Karpas-422 (cell line): ENCODE results near the gene SRPK2. TPM values are rescaled to one million over a fixed set of nuclear protein-coding genes. Genes with fewer than 3 reads are reported as not detected.
A peak's percentile ranks its signal among the peaks of the same experiment; 100 is the strongest.
"Not testable (repeated sequence)": the region's sequence is repeated elsewhere in the genome, so short reads cannot be mapped to it uniquely, and the experiment has no call there.

Experiments used
- DNase-seq: peaks from one replicate; pipeline ENCODE4 v3.0.0-alpha.2; 2015
- H2AFZ ChIP-seq: fragments of 200-600 bp; sonication (generic); 2 replicates; pipeline ENCODE4 v1.6.1; 2014; ENCODE audit warnings: antibody characterized with exemption, low read length, mixed read lengths
- H3K27ac ChIP-seq: fragments of 200-600 bp; sonication (generic); 2 replicates; pipeline ENCODE4 v1.5.1; 2014; ENCODE audit warnings: mild to moderate bottlenecking, low read length, moderate library complexity
- H3K27me3 ChIP-seq: fragments of 200-600 bp; sonication (generic); 2 replicates; pipeline ENCODE4 v1.6.1; 2014; ENCODE audit warnings: low read length, mixed read lengths
- H3K36me3 ChIP-seq: fragments of 200-600 bp; sonication (generic); 2 replicates; pipeline ENCODE4 v1.6.1; 2014; ENCODE audit warnings: low read length, mixed read lengths; ENCODE audit not compliant: insufficient read depth
- H3K4me1 ChIP-seq: fragments of 200-600 bp; sonication (generic); 2 replicates; pipeline ENCODE4 v1.6.1; 2014; ENCODE audit warnings: mild to moderate bottlenecking, low read length, mixed read lengths
- H3K4me2 ChIP-seq: fragments of 200-600 bp; sonication (generic); 2 replicates; pipeline ENCODE4 v1.6.1; 2014; ENCODE audit warnings: low read length, low read depth, mild to moderate bottlenecking; ENCODE audit not compliant: poor library complexity, severe bottlenecking
- H3K4me3 ChIP-seq: fragments of 200-600 bp; sonication (generic); 2 replicates; pipeline ENCODE4 v1.5.1; 2014; ENCODE audit warnings: mild to moderate bottlenecking, antibody characterized with exemption, low read length, mixed read lengths
- H3K79me2 ChIP-seq: fragments of 200-600 bp; sonication (generic); 2 replicates; pipeline ENCODE4 v1.6.1; 2014; ENCODE audit warnings: mild to moderate bottlenecking, low read length, mixed read lengths
- H3K9ac ChIP-seq: fragments of 200-600 bp; sonication (generic); 2 replicates; pipeline ENCODE4 v1.6.0; 2014; ENCODE audit warnings: low read length
- H3K9me2 ChIP-seq: fragments of 200-600 bp; sonication (generic), shearing (Covaris generic); replicated peaks from 2 replicates; pipeline ENCODE4 v1.6.0; 2014; ENCODE audit warnings: mild to moderate bottlenecking, low read length, moderate library complexity; ENCODE audit not compliant: insufficient read depth
- H3K9me3 ChIP-seq: fragments of 300-700, 200-600 bp; sonication (generic); 2 replicates; pipeline ENCODE4 v1.6.1; 2014; ENCODE audit warnings: low read length, mixed read lengths
- H4K20me1 ChIP-seq: fragments of 200-600 bp; sonication (generic); 2 replicates; pipeline ENCODE4 v1.6.1; 2014; ENCODE audit warnings: mild to moderate bottlenecking, antibody characterized with exemption, low read length, low read depth; ENCODE audit not compliant: insufficient read depth
- total RNA-seq: library from RNA; depleted of rRNA; stranded (reverse); fragments of >200 nt; shearing (Covaris generic); gene quantifications from 2 replicates; pipeline ENCODE4 v1.2.3, GENCODE V29; 2014; ENCODE audit warnings: low replicate concordance

SRPK2 gene
- total RNA-seq, 1 experiment from 2014 or later = 9.0 TPM

DNA sequence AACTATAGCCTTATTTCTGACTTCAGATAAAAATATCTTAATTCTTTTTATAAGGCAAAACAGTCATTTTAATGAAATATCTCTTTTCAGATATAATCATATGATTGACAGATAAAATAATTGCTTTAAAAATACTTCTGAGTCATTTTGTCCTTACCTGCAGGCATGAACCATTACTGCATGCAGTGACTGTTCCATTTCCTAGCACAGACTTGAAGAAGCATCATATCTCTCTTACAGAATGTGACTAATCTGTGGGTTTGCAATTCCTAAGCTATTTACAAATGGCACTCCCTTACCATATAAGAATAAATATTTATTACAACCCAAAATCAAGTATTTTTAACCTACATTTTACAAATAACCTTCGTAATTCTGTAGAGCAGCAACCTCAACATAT lies 120.7 kb downstream of the SRPK2 start:
- H3K27me3 ChIP-seq = no peaks in the 10 kb centered on the region
- no peaks in the 10 kb centered on the region for H3K79me2 ChIP-seq
- no peaks in the 10 kb centered on the region for H3K9me2 ChIP-seq
- no peak overlapping the region for H3K27ac ChIP-seq
- H3K4me3 ChIP-seq = peak overlapping the region; percentile 65
- H3K36me3 ChIP-seq = no peaks in the 10 kb centered on the region
- H3K4me2 ChIP-seq = peak overlapping the region; percentile 79
- no peak overlapping the region for H2AFZ ChIP-seq
- H3K9me3 ChIP-seq = no peaks in the 10 kb centered on the region
- peak overlapping the region; percentile 67 for H3K9ac ChIP-seq
- DNase-seq = peak; percentile 44
- no peaks in the 10 kb centered on the region for H4K20me1 ChIP-seq
- peaks cover 40% of the 10 kb centered on the region for H3K4me1 ChIP-seq

DNA sequence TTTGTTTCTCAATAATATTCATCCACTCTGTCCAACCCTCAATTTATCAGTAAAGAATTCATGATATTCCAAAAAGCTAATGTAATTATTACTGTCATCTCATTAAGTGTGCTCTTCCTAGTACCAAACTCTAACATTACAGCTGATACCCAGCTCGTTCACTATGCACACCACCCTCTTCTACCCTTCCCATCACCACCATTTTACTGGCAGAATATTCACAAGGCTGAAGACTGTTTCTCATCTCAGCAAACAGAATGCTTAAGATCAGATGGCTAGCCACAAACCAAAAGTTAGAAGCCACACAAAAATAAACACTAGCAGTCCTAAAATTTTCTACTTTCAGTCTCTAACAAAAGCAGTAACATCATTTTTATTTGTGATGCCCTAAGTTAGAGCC lies 121.5 kb downstream of the SRPK2 start:
- no peaks in the 10 kb centered on the region for H3K27me3 ChIP-seq
- peak overlapping the region; percentile 12; the same call in 1 of the 2 replicates for H3K9ac ChIP-seq
- peaks cover 40% of the 10 kb centered on the region for H3K4me1 ChIP-seq
- H3K4me2 ChIP-seq = peak overlapping the region; percentile 79
- no peak for DNase-seq
- peak overlapping the region; percentile 29; the same call in 1 of the 2 replicates for H3K4me3 ChIP-seq
- H3K79me2 ChIP-seq = no peaks in the 10 kb centered on the region
- no peaks in the 10 kb centered on the region for H3K9me2 ChIP-seq
- no peaks in the 10 kb centered on the region for H3K36me3 ChIP-seq
- H4K20me1 ChIP-seq = no peaks in the 10 kb centered on the region
- H3K27ac ChIP-seq = no peak overlapping the region
- H3K9me3 ChIP-seq = no peaks in the 10 kb centered on the region
- no peak overlapping the region for H2AFZ ChIP-seq

DNA sequence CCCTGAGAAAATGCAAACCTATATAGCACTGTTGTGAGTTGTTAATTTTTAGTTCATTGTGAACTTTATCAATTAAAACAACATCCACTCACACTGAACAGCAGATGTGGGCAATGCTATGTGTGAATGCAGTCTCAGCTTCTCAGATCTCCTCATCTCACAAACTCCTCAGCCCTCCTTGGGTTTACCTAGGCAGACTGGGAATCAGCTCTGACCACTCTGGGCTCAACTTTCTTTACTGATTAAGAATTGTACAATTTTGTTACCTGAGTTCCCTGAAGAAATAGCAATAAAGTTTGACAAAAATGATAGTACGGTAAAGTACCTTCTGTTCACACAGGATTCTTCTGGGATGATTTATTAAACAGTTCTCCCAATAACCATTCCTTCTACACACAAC lies 124.0 kb downstream of the SRPK2 start:
- no peaks in the 10 kb centered on the region for H3K79me2 ChIP-seq
- H2AFZ ChIP-seq = no peak overlapping the region
- no peak overlapping the region for H3K9ac ChIP-seq
- peaks cover 44% of the 10 kb centered on the region for H3K4me1 ChIP-seq
- no peak overlapping the region for H3K4me3 ChIP-seq
- no peaks in the 10 kb centered on the region for H3K36me3 ChIP-seq
- H3K4me2 ChIP-seq = no peak overlapping the region
- no peaks in the 10 kb centered on the region for H3K9me2 ChIP-seq
- no peak overlapping the region for H3K27ac ChIP-seq
- H3K9me3 ChIP-seq = no peaks in the 10 kb centered on the region
- DNase-seq = no peak
- H4K20me1 ChIP-seq = no peaks in the 10 kb centered on the region
- no peaks in the 10 kb centered on the region for H3K27me3 ChIP-seq

DNA sequence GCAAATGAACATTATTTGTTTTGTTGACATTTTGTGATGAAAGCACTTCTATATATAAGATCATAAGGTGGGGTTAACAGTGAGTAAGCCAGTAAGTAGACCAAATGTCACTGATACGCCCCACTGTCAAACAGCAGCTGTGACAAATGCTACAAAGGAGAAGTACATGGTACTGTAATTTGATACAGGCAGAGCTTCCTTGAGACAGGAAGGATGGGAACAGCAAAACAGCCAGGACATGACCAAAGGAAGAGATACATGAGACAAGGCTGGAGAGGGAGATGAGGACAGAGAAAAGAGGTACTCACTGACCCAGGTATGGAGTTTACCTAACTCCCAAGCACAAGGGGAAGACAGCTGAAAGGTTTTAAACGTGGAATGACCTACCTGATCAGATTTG lies 127.0 kb downstream of the SRPK2 start:
- Histone ChIP-seq H3K9me3 (no peaks in the 10 kb centered on the region), H3K4me3 (no peak overlapping the region), H2AFZ (no peak overlapping the region), H3K9ac (no peak overlapping the region), H3K27ac (no peak overlapping the region), H4K20me1 (no peaks in the 10 kb centered on the region), H3K9me2 (no peaks in the 10 kb centered on the region), H3K4me1 (peaks cover 25% of the 10 kb centered on the region), H3K4me2 (no peak overlapping the region), H3K79me2 (no peaks in the 10 kb centered on the region), H3K27me3 (no peaks in the 10 kb centered on the region), H3K36me3 (no peaks in the 10 kb centered on the region)
- no peak for DNase-seq

DNA sequence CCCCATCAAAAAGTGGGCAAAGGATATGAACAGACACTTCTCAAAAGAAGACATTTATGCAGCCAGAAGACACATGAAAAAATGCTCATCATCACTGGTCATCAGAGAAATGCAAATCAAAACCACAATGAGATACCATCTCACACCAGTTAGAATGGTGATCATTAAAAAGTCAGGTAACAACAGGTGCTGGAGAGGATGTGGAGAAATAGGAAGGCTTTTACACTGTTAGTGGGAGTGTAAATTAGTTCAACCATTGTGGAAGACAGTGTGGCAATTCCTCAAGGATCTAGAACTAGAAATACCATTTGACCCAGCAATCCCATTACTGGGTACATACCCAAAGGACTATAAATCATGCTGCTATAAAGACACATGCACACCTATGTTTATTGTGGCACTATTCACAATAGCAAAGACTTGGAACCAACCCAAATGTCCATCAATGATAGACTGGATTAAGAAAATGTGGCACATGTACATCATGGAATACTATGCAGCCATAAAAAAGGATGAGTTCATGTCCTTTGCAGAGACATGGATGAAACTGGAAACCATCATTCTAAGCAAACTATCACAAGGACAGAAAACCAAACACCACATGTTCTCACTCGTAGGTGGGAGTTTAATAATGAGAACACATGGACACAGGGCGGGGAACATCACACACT lies 128.4 kb downstream of the SRPK2 start:
- not testable (repeated sequence) for H3K4me3 ChIP-seq, H3K36me3 ChIP-seq, H3K79me2 ChIP-seq, H3K9me2 ChIP-seq, H4K20me1 ChIP-seq, H3K9me3 ChIP-seq, DNase-seq, H3K9ac ChIP-seq, H3K4me2 ChIP-seq, H2AFZ ChIP-seq, H3K27ac ChIP-seq, H3K27me3 ChIP-seq
- peaks cover 27% of the 10 kb centered on the region for H3K4me1 ChIP-seq

DNA sequence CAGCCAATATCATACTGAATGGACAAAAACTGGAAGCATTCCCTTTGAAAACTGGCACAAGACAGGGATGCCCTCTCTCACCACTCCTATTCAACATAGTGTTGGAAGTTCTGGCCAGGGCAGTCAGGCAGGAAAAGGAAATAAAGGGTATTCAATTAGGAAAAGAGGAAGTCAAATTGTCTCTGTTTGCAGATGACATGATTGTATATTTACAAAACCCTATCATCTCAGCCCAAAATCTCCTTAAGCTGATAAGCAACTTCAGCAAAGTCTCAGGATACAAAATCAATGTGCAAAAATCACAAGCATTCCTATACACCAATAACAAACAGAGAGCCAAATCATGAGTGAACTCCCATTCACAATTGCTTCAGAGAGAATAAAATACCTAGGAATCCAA lies 129.8 kb downstream of the SRPK2 start:
- not testable (repeated sequence) for H3K27ac ChIP-seq, H3K36me3 ChIP-seq, H3K9me3 ChIP-seq, H3K9ac ChIP-seq, DNase-seq, H4K20me1 ChIP-seq, H3K4me3 ChIP-seq, H3K79me2 ChIP-seq, H3K27me3 ChIP-seq, H3K9me2 ChIP-seq, H2AFZ ChIP-seq, H3K4me2 ChIP-seq
- H3K4me1 ChIP-seq = peaks cover 27% of the 10 kb centered on the region

DNA sequence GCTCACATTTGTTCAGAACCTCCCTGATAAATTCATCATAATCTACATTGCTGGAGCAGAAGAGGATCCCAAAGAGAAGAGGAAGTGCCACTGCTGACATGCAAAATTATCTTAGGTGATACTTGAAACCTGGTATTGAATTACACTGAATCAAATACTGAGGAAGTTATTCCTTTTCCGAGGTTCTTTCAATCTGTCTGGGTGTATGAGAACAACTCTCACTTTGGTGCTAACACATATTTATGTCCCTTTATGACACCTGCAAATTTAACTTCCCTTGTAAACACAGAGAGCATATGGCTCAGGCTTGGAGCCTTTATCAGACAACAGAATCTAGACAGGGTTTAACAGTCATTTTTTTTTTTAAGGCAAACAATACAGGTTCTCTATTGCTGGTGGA lies 131.4 kb downstream of the SRPK2 start:
- DNase-seq = peak; percentile 71
- H3K27me3 ChIP-seq = no peaks in the 10 kb centered on the region
- H3K4me3 ChIP-seq = peak overlapping the region; percentile 35; the same call in 1 of the 2 replicates
- no peaks in the 10 kb centered on the region for H3K36me3 ChIP-seq
- H3K9me3 ChIP-seq = no peaks in the 10 kb centered on the region
- H4K20me1 ChIP-seq = no peaks in the 10 kb centered on the region
- peaks cover 27% of the 10 kb centered on the region for H3K4me1 ChIP-seq
- H3K9ac ChIP-seq = peak overlapping the region; percentile 34; the same call in 1 of the 2 replicates
- H3K27ac ChIP-seq = peak overlapping the region; percentile 70
- H3K4me2 ChIP-seq = peak overlapping the region; percentile 69
- no peaks in the 10 kb centered on the region for H3K9me2 ChIP-seq
- H2AFZ ChIP-seq = 0 out of 2 replicates have a peak overlapping the region, but pooled peaks have one; percentile 44
- H3K79me2 ChIP-seq = no peaks in the 10 kb centered on the region

DNA sequence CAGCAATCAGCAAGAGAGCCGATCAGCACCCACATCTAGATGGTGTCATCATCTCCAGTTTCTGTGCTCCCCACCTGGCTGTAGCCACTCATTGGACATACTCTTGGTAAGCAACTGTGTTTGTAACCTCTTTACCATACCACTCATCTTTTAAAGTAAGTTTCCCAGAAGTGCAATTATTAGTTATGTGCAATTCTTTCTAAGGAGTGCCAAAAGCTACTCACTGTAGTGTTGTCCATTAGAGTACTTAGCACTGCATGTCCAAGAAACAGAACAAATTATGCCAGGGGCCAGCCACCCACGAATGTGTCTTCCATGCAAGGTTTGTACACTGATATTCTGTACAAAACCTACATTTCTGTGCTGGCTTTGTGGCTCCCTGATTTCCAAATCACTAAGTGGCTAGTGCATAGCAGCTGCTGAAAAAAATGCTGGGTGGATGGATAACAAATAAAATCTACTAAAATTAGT lies 131.9 kb downstream of the SRPK2 start:
- no peak for DNase-seq
- peak overlapping the region; percentile 35 for H3K4me3 ChIP-seq
- H3K27ac ChIP-seq = peak overlapping the region; percentile 70
- H3K9ac ChIP-seq = peak overlapping the region; percentile 34; the same call in 1 of the 2 replicates
- no peaks in the 10 kb centered on the region for H3K9me3 ChIP-seq
- H2AFZ ChIP-seq = no peak overlapping the region
- peak overlapping the region; percentile 69 for H3K4me2 ChIP-seq
- no peaks in the 10 kb centered on the region for H3K79me2 ChIP-seq
- H4K20me1 ChIP-seq = no peaks in the 10 kb centered on the region
- no peaks in the 10 kb centered on the region for H3K36me3 ChIP-seq
- no peaks in the 10 kb centered on the region for H3K27me3 ChIP-seq
- H3K4me1 ChIP-seq = peaks cover 24% of the 10 kb centered on the region
- no peaks in the 10 kb centered on the region for H3K9me2 ChIP-seq
